Liver (tissue), 9 donors: ENCODE measurements around the gene NR1I3. TPM values are rescaled to one million over a fixed set of nuclear protein-coding genes. Genes with fewer than 3 reads are reported as not detected.

ENCODE experiments used
- DNase-seq: peaks from one replicate; pipeline ENCODE4 v3.0.0-alpha.2; 2017; ENCODE audit warnings: low spot score
- H3K27ac ChIP-seq, 2 donors: one replicate each; pipeline ENCODE4 v1.7.0; 2013; ENCODE audit warnings: inconsistent platforms in 2 of 2, low read length in 2 of 2, control low read depth in 1 of 2, low read depth in 1 of 2, mild to moderate bottlenecking in 1 of 2
- H3K27me3 ChIP-seq, 4 donors: one replicate each; pipeline versions ENCODE4 v1.6.1 to v1.7.0; 2013; ENCODE audit warnings: low read length in 3 of 4, inconsistent platforms in 1 of 4, mild to moderate bottlenecking in 1 of 4, moderate library complexity in 1 of 4; ENCODE audit not compliant: control insufficient read depth in 4 of 4, insufficient read depth in 4 of 4
- H3K36me3 ChIP-seq, 4 donors: one replicate each; pipeline versions ENCODE4 v1.6.1 to v1.7.0; 2013; ENCODE audit warnings: low read length in 3 of 4, mild to moderate bottlenecking in 3 of 4, low read depth in 1 of 4, moderate library complexity in 1 of 4; ENCODE audit not compliant: control insufficient read depth in 4 of 4, insufficient read depth in 3 of 4
- H3K4me1 ChIP-seq, 4 donors: one replicate each; pipeline versions ENCODE4 v1.6.1 to v1.7.0; 2013; ENCODE audit warnings: low read length in 3 of 4, mild to moderate bottlenecking in 3 of 4, moderate library complexity in 1 of 4; ENCODE audit not compliant: control insufficient read depth in 4 of 4, insufficient read depth in 4 of 4
- H3K4me3 ChIP-seq, 3 donors: one replicate each; pipeline versions ENCODE4 v1.6.1 to v1.7.0; 2013; ENCODE audit warnings: low read length in 3 of 3, control low read depth in 1 of 3, low read depth in 1 of 3, mild to moderate bottlenecking in 1 of 3
- H3K9ac ChIP-seq, 2 donors: one replicate each; pipeline ENCODE4 v1.7.0; 2013; ENCODE audit warnings: low read length in 2 of 2, mild to moderate bottlenecking in 2 of 2, moderate library complexity in 2 of 2, control low read depth in 1 of 2, low read depth in 1 of 2
- H3K9me3 ChIP-seq, 4 donors: one replicate each; pipeline versions ENCODE4 v1.6.1 to v1.7.0; 2013; ENCODE audit warnings: low read length in 3 of 4; ENCODE audit not compliant: control insufficient read depth in 4 of 4
- EGR1 ChIP-seq, 2 donors: IDR thresholded peaks; 2 replicates each; pipeline ENCODE4 v1.6.1; 2016 to 2018; ENCODE audit warnings: antibody characterized with exemption in 2 of 2, low read depth in 2 of 2
- FOXA1 ChIP-seq: IDR thresholded peaks from 2 replicates; pipeline ENCODE4 v1.6.1; 2016; ENCODE audit warnings: antibody characterized with exemption
- FOXA2 ChIP-seq: IDR thresholded peaks from 2 replicates; pipeline ENCODE4 v1.6.1; 2016; ENCODE audit warnings: antibody characterized with exemption
- GABPA ChIP-seq, 2 donors: IDR thresholded peaks in 1 of 2; conservative IDR thresholded peaks in 1 of 2; 2 replicates each; pipeline ENCODE4 v1.6.1; 2016; ENCODE audit warnings: antibody characterized with exemption in 2 of 2, mild to moderate bottlenecking in 1 of 2, moderate library complexity in 1 of 2
- HNF4A ChIP-seq, 2 donors: conservative IDR thresholded peaks; 2 replicates each; pipeline ENCODE4 v1.6.1; 2016; ENCODE audit warnings: antibody characterized with exemption in 2 of 2, mild to moderate bottlenecking in 2 of 2
- HNF4G ChIP-seq: IDR thresholded peaks from 2 replicates; pipeline ENCODE4 v1.6.1; 2016; ENCODE audit warnings: antibody characterized with exemption
- JUND ChIP-seq, 2 donors: IDR thresholded peaks; 2 replicates each; pipeline ENCODE4 v1.6.1; 2016; ENCODE audit warnings: antibody characterized with exemption in 2 of 2
- NR2F2 ChIP-seq: IDR thresholded peaks from 2 replicates; pipeline ENCODE4 v1.6.1; 2016; ENCODE audit warnings: antibody characterized with exemption
- RAD21 ChIP-seq, 2 donors: IDR thresholded peaks; 2 replicates each; pipeline ENCODE4 v1.6.1; 2016; ENCODE audit warnings: antibody characterized with exemption in 2 of 2, mild to moderate bottlenecking in 2 of 2
- RXRA ChIP-seq, 2 donors: IDR thresholded peaks; 2 replicates each; pipeline ENCODE4 v1.6.1; 2017 to 2018; ENCODE audit warnings: antibody characterized with exemption in 2 of 2, mild to moderate bottlenecking in 1 of 2
- SP1 ChIP-seq: IDR thresholded peaks from 2 replicates; pipeline ENCODE4 v1.6.1; 2018; ENCODE audit warnings: antibody characterized with exemption, mild to moderate bottlenecking
- TAF1 ChIP-seq: conservative IDR thresholded peaks from 2 replicates; pipeline ENCODE4 v1.6.1; 2016; ENCODE audit warnings: antibody characterized with exemption, mild to moderate bottlenecking
- YY1 ChIP-seq: IDR thresholded peaks from 2 replicates; pipeline ENCODE4 v1.6.1; 2016; ENCODE audit warnings: antibody characterized with exemption, mild to moderate bottlenecking
- WGBS: extraction: QIAGEN DNeasy Blood & Tissue Kit; methylation state at CpG from one replicate; pipeline ENCODE4 v1.1.7; 2013; 5-methylcytosine and 5-hydroxymethylcytosine counted together
- polyA plus RNA-seq, 2 donors: library from polyadenylated mRNA; stranded (reverse) in 1 of 2; unstranded in 1 of 2; fragments of 200-250 nt in 1 of 2; fragments of >200 nt in 1 of 2; fragmentation: Nextera tagmentation in 1 of 2; extraction: Ambion mirVana in 1 of 2; gene quantifications; one replicate each; pipeline versions ENCODE4 v1.2.1 to v1.2.3, GENCODE V29; 2013 to 2015
- total RNA-seq, 2 donors: library from RNA; depleted of rRNA; stranded (reverse); fragments of >200 nt; gene quantifications; one replicate each; pipeline ENCODE4 v1.2.3, GENCODE V29; 2014
- TF ChIP-seq, protein P1 (sequence below): IDR thresholded peaks from 2 replicates; pipeline ENCODE4 v1.6.1; 2016; ENCODE audit warnings: antibody characterized with exemption
- TF ChIP-seq, protein P2 (sequence below): IDR thresholded peaks from 2 replicates; pipeline ENCODE4 v1.6.1; 2016; ENCODE audit warnings: antibody characterized with exemption
- TF ChIP-seq, protein P3 (sequence below): IDR thresholded peaks from 2 replicates; pipeline ENCODE4 v1.6.1; 2016; ENCODE audit warnings: antibody characterized with exemption
- TF ChIP-seq, protein P4 (sequence below): IDR thresholded peaks from 2 replicates; pipeline ENCODE4 v1.6.1; 2016; ENCODE audit warnings: antibody characterized with exemption, mild to moderate bottlenecking
- donor health status: healthy.
- donor health status: healthy.
- donor health status: healthy.
- donor health status: healthy.
- donor health status: healthy.

Gene NR1I3
- total and polyA plus RNA-seq, 4 donors, result 10.4 to 128 (median 47.7) TPM

DNA sequence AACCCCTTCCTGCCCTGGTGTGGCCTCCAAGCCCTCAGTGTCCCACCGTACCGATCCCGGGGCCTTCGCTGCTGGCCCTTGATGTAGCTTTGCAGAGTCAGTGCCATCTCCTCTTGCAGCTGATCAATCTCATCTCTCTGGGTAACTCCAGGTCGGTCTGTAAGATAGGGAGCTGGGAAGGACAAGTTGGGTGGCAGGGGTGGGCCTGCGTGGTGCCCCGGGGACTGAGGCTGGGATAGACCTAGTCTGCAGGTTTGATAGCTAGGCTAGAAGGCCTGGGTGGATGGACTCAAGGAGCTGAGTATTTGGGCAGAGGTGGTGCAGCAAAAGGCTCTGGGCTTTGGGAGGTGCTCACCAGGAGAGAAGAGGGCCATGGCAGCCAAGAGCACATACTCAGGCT is 7.2 kb downstream of the NR1I3 start:
- Histone ChIP-seq H3K4me3 (no peak overlapping the region), H3K36me3 (peaks cover 7 to 47% (median 27%) of the 10 kb centered on the region in 4 donors), H3K27ac (no peak overlapping the region), H3K9ac (no peak overlapping the region), H3K9me3 (no peaks in the 10 kb centered on the region), H3K27me3 (no peaks in the 10 kb centered on the region), H3K4me1 (peaks cover 0 to 45% (median 27%) of the 10 kb centered on the region in 4 donors)
- no peak for DNase-seq
- TF ChIP-seq EGR1 (IDR thresholded peaks at IDR 0.05; ENCODE audit: low read depth in 2 of 2) (no peak), YY1 (no peak), JUND (IDR thresholded peaks at IDR 0.05) (no peak), RAD21 (IDR thresholded peaks at IDR 0.05) (no peak), RXRA (IDR thresholded peaks at IDR 0.05) (no peak), NR2F2 (no peak), GABPA (IDR thresholded peaks at IDR 0.05 in 1 of 2, conservative IDR thresholded peaks at IDR 0.05 in 1 of 2) (no peak)
- 96% methylated on average over 7 of the region's 7 CpGs for WGBS

DNA sequence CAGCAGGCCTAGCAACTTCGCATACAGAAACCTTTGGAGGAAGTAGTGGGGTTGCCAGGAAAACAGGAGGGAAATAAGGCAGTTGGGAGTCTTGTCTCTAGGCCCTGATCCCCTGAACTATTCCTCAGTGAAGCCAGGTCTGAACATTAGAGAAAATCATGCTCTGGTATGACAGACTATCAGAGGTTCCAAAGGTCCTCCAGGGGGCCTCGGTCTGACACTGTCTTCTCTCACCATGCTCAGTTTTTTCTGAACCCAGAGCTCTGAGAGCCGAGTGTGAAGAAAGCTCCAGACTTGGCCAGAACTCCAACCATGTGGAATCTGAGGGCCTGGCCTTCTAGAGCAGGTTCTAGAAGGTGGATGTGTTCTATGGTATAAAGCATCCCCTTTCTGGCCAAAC is 8.1 kb downstream of the NR1I3 start:
- peaks cover 0 to 47% (median 29%) of the 10 kb centered on the region in 4 donors for H3K4me1 ChIP-seq
- H3K9me3 ChIP-seq, result no peaks in the 10 kb centered on the region
- 55% methylated on average over 3 of the region's 3 CpGs for WGBS
- no peak for TF ChIP-seq FOXA2
- no peak for TF ChIP-seq EGR1 (IDR thresholded peaks at IDR 0.05; ENCODE audit: low read depth in 2 of 2)
- TF ChIP-seq, protein P1, sequence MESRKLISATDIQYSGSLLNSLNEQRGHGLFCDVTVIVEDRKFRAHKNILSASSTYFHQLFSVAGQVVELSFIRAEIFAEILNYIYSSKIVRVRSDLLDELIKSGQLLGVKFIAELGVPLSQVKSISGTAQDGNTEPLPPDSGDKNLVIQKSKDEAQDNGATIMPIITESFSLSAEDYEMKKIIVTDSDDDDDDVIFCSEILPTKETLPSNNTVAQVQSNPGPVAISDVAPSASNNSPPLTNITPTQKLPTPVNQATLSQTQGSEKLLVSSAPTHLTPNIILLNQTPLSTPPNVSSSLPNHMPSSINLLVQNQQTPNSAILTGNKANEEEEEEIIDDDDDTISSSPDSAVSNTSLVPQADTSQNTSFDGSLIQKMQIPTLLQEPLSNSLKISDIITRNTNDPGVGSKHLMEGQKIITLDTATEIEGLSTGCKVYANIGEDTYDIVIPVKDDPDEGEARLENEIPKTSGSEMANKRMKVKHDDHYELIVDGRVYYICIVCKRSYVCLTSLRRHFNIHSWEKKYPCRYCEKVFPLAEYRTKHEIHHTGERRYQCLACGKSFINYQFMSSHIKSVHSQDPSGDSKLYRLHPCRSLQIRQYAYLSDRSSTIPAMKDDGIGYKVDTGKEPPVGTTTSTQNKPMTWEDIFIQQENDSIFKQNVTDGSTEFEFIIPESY, result no peak
- peak in 1 of 2 donors; percentile 9 for TF ChIP-seq HNF4A (conservative IDR thresholded peaks at IDR 0.05)
- TF ChIP-seq, protein P2, sequence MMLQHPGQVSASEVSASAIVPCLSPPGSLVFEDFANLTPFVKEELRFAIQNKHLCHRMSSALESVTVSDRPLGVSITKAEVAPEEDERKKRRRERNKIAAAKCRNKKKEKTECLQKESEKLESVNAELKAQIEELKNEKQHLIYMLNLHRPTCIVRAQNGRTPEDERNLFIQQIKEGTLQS, result no peak
- TF ChIP-seq RXRA (IDR thresholded peaks at IDR 0.05), result no peak
- TF ChIP-seq TAF1, result no peak
- TF ChIP-seq HNF4G, result no peak
- no peak for TF ChIP-seq NR2F2
- no peak for TF ChIP-seq JUND (IDR thresholded peaks at IDR 0.05)
- TF ChIP-seq RAD21 (IDR thresholded peaks at IDR 0.05), result peak in 1 of 2 donors; percentile 12
- TF ChIP-seq FOXA1, result no peak
- TF ChIP-seq YY1, result no peak
- TF ChIP-seq SP1, result no peak
- peak overlapping the region in 1 of 2 donors; percentile 13 for H3K27ac ChIP-seq
- no peak overlapping the region for H3K4me3 ChIP-seq
- peaks cover 7 to 42% (median 26%) of the 10 kb centered on the region in 4 donors for H3K36me3 ChIP-seq
- no peaks in the 10 kb centered on the region for H3K27me3 ChIP-seq
- no peak for DNase-seq
- H3K9ac ChIP-seq, result no peak overlapping the region

DNA sequence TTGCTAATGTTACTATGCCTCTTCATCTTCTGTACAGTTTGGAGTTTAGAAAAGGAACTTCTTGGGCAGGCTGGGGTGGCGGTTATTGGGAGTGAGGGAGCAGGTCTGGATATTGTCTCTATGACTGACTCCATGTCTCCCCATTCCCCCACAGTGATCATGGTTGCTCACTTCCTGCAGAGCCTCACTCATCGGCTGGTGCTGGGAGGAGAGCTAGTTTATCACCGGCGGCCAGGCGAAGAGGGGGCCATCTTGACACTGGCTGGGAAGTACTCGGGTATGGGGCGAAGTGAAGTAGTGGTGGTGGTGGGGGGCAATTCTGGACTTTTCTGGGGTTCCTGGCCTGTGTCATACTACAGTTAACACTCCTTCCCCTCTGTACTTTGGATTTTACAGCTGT is 10.0 kb downstream of the NR1I3 start:
- H3K9me3 ChIP-seq, result no peaks in the 10 kb centered on the region
- peak overlapping the region; percentile 86 to 87 for H3K27ac ChIP-seq
- no peak overlapping the region for H3K4me3 ChIP-seq
- WGBS, result 80% methylated on average over 7 of the region's 7 CpGs
- H3K9ac ChIP-seq, result peak overlapping the region in 1 of 2 donors; percentile 5
- no peak for DNase-seq
- peaks cover 4 to 31% (median 21%) of the 10 kb centered on the region in 4 donors for H3K36me3 ChIP-seq
- no peaks in the 10 kb centered on the region for H3K27me3 ChIP-seq
- H3K4me1 ChIP-seq, result peaks cover 0 to 51% (median 29%) of the 10 kb centered on the region in 4 donors
- TF ChIP-seq NR2F2 (no peak), GABPA (IDR thresholded peaks at IDR 0.05 in 1 of 2, conservative IDR thresholded peaks at IDR 0.05 in 1 of 2) (no peak), JUND (IDR thresholded peaks at IDR 0.05) (no peak), EGR1 (IDR thresholded peaks at IDR 0.05; ENCODE audit: low read depth in 2 of 2) (no peak), SP1 (no peak), RXRA (IDR thresholded peaks at IDR 0.05) (no peak), FOXA2 (no peak), RAD21 (IDR thresholded peaks at IDR 0.05) (no peak), HNF4A (conservative IDR thresholded peaks at IDR 0.05) (no peak), HNF4G (no peak), YY1 (no peak)
- TF ChIP-seq, protein P2, result no peak
- TF ChIP-seq, protein P3, sequence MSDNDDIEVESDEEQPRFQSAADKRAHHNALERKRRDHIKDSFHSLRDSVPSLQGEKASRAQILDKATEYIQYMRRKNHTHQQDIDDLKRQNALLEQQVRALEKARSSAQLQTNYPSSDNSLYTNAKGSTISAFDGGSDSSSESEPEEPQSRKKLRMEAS, result no peak
- TF ChIP-seq, protein P1, result no peak
- TF ChIP-seq, protein P4, sequence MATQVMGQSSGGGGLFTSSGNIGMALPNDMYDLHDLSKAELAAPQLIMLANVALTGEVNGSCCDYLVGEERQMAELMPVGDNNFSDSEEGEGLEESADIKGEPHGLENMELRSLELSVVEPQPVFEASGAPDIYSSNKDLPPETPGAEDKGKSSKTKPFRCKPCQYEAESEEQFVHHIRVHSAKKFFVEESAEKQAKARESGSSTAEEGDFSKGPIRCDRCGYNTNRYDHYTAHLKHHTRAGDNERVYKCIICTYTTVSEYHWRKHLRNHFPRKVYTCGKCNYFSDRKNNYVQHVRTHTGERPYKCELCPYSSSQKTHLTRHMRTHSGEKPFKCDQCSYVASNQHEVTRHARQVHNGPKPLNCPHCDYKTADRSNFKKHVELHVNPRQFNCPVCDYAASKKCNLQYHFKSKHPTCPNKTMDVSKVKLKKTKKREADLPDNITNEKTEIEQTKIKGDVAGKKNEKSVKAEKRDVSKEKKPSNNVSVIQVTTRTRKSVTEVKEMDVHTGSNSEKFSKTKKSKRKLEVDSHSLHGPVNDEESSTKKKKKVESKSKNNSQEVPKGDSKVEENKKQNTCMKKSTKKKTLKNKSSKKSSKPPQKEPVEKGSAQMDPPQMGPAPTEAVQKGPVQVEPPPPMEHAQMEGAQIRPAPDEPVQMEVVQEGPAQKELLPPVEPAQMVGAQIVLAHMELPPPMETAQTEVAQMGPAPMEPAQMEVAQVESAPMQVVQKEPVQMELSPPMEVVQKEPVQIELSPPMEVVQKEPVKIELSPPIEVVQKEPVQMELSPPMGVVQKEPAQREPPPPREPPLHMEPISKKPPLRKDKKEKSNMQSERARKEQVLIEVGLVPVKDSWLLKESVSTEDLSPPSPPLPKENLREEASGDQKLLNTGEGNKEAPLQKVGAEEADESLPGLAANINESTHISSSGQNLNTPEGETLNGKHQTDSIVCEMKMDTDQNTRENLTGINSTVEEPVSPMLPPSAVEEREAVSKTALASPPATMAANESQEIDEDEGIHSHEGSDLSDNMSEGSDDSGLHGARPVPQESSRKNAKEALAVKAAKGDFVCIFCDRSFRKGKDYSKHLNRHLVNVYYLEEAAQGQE, result no peak
